Naive B cell (primary cell): Measurements from ENCODE around the gene IKZF2. TPM values are rescaled to one million over a fixed set of nuclear protein-coding genes. Genes with fewer than 3 reads are reported as not detected.

Experiments
- ATAC-seq, 2 donors: fragments of 150-1000 bp; cut with Tn5 transposase; 2 replicates each; pipeline ENCODE4 v1.10.0; 2021; ENCODE audit warnings: low read depth in 2 of 2, mild to moderate bottlenecking in 2 of 2, moderate library complexity in 2 of 2
- DNase-seq: peaks from one replicate; pipeline ENCODE4 v3.0.0; 2022
- H3K27ac Mint-ChIP-seq, 6 donors: one replicate each; pipeline ENCODE4 v1.8.0; 2020 to 2022; ENCODE audit warnings: mild to moderate bottlenecking in 6 of 6, mixed read lengths in 6 of 6, moderate library complexity in 5 of 6, inconsistent platforms in 2 of 6
- H3K27me3 Mint-ChIP-seq, 3 donors: one replicate each; pipeline ENCODE4 v1.8.0; 2021 to 2022; ENCODE audit warnings: mixed read lengths in 3 of 3, mild to moderate bottlenecking in 1 of 3
- H3K36me3 Mint-ChIP-seq, 2 donors: one replicate each; pipeline ENCODE4 v1.8.0; 2020 to 2022; ENCODE audit warnings: mixed read lengths in 2 of 2, inconsistent platforms in 1 of 2, mild to moderate bottlenecking in 1 of 2
- H3K4me1 Mint-ChIP-seq, 3 donors: one replicate each; pipeline ENCODE4 v1.8.0; 2020 to 2022; ENCODE audit warnings: mixed read lengths in 3 of 3, inconsistent platforms in 1 of 3, mild to moderate bottlenecking in 1 of 3, moderate library complexity in 1 of 3
- H3K4me3 Mint-ChIP-seq, 8 donors: one replicate each; pipeline ENCODE4 v1.8.0; 2020 to 2022; ENCODE audit warnings: mild to moderate bottlenecking in 8 of 8, mixed read lengths in 8 of 8, moderate library complexity in 8 of 8, inconsistent platforms in 2 of 8
- H3K9me3 Mint-ChIP-seq, 7 donors: one replicate each; pipeline ENCODE4 v1.8.0; 2020 to 2022; ENCODE audit warnings: mixed read lengths in 7 of 7, mild to moderate bottlenecking in 5 of 7, inconsistent platforms in 2 of 7, moderate library complexity in 1 of 7
- polyA plus RNA-seq, 6 donors: library from polyadenylated mRNA; unstranded; fragments of 300-500 nt; fragmentation: Illumina TruSeq; gene quantifications; one replicate each; pipeline ENCODE4 v1.2.3, GENCODE V29; 2021; ENCODE audit warnings: low read depth in 6 of 6

IKZF2 gene
- polyA plus RNA-seq, 6 donors from 2014 or later: 0.59 to 6.8 (median 4.5) TPM

- ATAC-seq: no peak
- no peak for DNase-seq
- no peaks in the 10 kb centered on the region for H3K9me3 Mint-ChIP-seq
- no peaks in the 10 kb centered on the region for H3K36me3 Mint-ChIP-seq
- no peak overlapping the region for H3K4me3 Mint-ChIP-seq
- H3K27ac Mint-ChIP-seq: no peak overlapping the region
- H3K27me3 Mint-ChIP-seq: no peaks in the 10 kb centered on the region
- H3K4me1 Mint-ChIP-seq: peaks cover 2 to 16% (median 6%) of the 10 kb centered on the region in 3 donors
These were observed 190.2 kb downstream of the IKZF2 start for GRCh38 chr2:212961255-212961654.

DNA sequence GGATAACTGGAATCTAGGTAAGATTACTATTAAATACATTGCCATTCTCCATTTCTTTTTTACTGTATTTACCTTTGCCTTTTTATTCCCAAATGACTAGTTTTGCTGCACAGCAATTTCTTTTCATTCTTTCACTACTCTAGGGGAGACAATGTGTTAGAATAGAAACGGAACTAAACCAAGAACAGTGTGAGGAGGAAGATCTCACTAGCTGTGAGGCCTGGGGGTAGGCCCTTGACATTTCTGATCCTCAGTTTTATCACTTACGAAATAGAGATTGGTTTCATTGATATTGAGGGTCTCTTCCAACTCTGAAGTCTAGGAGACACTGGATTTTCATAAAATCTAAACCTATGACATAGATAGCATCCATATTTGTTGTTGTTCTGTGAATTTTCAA is 191.1 kb downstream of the IKZF2 start:
- no peaks in the 10 kb centered on the region for H3K27me3 Mint-ChIP-seq
- H3K9me3 Mint-ChIP-seq: no peaks in the 10 kb centered on the region
- no peak overlapping the region for H3K27ac Mint-ChIP-seq
- H3K4me1 Mint-ChIP-seq: peaks cover 2 to 16% (median 6%) of the 10 kb centered on the region in 3 donors
- H3K36me3 Mint-ChIP-seq: no peaks in the 10 kb centered on the region
- ATAC-seq (no peak), DNase-seq (no peak)
- H3K4me3 Mint-ChIP-seq: no peak overlapping the region

DNA sequence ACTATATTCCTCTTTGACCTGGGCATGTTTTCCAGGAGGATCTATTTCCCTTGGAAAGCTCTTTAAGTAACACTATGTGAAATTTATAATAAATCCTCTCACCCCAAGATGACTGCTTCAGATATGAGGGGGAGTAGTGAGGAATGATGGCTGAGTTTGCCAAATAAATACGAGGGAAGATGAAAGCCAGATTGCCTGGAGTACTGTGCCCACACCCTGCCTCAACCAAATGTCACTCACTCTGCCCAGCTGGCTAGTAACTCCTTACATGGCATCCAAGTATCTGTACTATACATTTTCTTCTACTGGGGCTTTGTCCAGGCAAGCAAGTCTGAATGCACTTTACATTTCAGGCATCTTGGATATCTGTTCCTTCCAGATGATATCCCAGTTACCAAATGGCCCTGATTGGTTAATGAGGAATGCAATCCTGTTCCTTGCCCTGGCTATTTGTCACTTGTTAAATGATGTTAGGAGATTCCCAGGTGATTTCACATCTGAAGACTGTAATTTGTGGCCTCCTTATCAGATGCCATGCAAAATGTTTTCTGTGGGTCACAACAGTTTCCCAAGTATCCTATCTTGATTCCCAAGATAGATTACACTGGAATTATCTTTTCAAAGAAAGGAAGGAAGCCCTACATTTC is 191.8 kb downstream of the IKZF2 start:
- peaks cover 0 to 3% (median 2%) of the 10 kb centered on the region in 7 donors for H3K9me3 Mint-ChIP-seq
- H3K27me3 Mint-ChIP-seq: no peaks in the 10 kb centered on the region
- peak overlapping the region in 1 of 6 donors; percentile 76 for H3K27ac Mint-ChIP-seq
- no peaks in the 10 kb centered on the region for H3K36me3 Mint-ChIP-seq
- no peak for ATAC-seq
- no peak for DNase-seq
- H3K4me1 Mint-ChIP-seq: peaks cover 2 to 16% (median 6%) of the 10 kb centered on the region in 3 donors
- no peak overlapping the region for H3K4me3 Mint-ChIP-seq

DNA sequence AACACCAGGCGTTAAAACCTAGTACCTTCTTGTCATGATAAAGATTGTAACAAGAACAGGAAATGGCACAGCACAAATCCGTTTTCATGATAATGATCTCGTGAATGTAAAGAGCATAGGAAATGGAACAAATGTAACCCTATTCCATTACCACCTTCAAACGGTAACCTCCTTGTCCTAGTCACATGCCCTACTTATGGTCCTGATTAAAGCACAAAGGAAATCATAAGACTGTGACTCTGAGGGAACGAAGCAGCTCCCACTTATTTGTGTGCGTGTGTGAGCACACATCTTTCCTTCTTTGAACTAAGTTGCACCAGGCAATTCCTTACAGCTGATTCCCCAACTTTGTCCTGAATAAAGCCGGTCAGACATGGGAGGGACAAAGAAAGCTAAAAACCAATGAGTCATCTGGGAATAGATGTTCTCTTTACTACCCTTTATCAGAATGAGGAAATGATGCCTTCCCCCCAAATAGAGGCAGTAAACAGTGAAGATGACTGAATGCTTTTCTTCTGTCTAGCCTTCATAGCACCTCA is 192.6 kb downstream of the IKZF2 start:
- ATAC-seq: peak; percentile 34 to 36
- peak overlapping the region in 1 of 6 donors; percentile 61 for H3K27ac Mint-ChIP-seq
- no peaks in the 10 kb centered on the region for H3K27me3 Mint-ChIP-seq
- H3K36me3 Mint-ChIP-seq: no peaks in the 10 kb centered on the region
- H3K9me3 Mint-ChIP-seq: peaks cover 0 to 6% (median 2%) of the 10 kb centered on the region in 7 donors
- H3K4me1 Mint-ChIP-seq: peaks cover 2 to 16% (median 6%) of the 10 kb centered on the region in 3 donors
- no peak for DNase-seq
- no peak overlapping the region for H3K4me3 Mint-ChIP-seq

DNA sequence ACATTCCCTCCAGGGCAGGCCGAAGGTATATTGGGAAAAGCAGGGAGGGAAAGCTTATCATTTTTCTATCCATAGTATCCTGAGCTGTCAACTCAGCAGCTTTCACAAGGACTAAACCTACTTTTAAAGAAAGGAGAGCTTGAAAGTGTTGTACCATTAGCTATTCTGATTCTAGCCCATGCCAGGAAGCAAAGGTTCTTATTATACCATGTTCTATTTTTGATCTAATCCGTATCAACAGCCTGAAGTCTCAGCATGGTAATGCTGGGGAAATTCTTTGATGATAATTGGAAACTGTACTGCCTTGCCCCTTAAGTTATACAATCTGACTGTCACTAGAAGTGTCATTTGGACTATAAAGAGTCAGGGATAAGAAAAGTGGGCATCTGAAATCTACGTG is 193.3 kb downstream of the IKZF2 start:
- DNase-seq (no peak), ATAC-seq (no peak)
- no peak overlapping the region for H3K4me3 Mint-ChIP-seq
- peaks cover 2 to 21% (median 6%) of the 10 kb centered on the region in 3 donors for H3K4me1 Mint-ChIP-seq
- H3K36me3 Mint-ChIP-seq: no peaks in the 10 kb centered on the region
- peak overlapping the region in 2 of 6 donors; percentile 8 to 61 for H3K27ac Mint-ChIP-seq
- H3K27me3 Mint-ChIP-seq: no peaks in the 10 kb centered on the region
- peaks cover 0 to 6% (median 3%) of the 10 kb centered on the region in 7 donors for H3K9me3 Mint-ChIP-seq

DNA sequence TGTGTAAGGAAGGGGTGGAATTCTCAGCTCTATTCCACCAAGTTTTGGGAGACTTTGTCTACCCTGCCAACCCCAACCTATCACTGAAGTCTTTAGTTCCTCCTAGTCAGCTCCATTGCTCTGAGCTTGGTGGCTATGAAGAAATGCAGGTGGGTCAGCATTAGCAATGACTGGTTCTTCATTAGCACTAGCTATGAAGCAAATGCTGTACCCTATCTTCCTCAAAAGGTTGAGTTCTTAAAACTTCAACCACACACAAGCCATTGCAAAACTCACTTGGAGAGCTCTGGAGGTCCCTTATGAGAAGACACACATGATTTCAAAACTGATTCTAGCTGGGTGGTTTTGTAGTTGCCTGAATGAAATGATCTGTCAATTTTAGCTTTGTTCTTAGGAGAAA is 193.8 kb downstream of the IKZF2 start:
- H3K27ac Mint-ChIP-seq: peak overlapping the region in 1 of 6 donors; percentile 8
- ATAC-seq (no peak), DNase-seq (no peak)
- no peaks in the 10 kb centered on the region for H3K27me3 Mint-ChIP-seq
- no peak overlapping the region for H3K4me3 Mint-ChIP-seq
- peaks cover 0 to 2% of the 10 kb centered on the region in 2 donors for H3K36me3 Mint-ChIP-seq
- H3K9me3 Mint-ChIP-seq: peaks cover 0 to 6% (median 3%) of the 10 kb centered on the region in 7 donors
- H3K4me1 Mint-ChIP-seq: peaks cover 2 to 22% (median 6%) of the 10 kb centered on the region in 3 donors

DNA sequence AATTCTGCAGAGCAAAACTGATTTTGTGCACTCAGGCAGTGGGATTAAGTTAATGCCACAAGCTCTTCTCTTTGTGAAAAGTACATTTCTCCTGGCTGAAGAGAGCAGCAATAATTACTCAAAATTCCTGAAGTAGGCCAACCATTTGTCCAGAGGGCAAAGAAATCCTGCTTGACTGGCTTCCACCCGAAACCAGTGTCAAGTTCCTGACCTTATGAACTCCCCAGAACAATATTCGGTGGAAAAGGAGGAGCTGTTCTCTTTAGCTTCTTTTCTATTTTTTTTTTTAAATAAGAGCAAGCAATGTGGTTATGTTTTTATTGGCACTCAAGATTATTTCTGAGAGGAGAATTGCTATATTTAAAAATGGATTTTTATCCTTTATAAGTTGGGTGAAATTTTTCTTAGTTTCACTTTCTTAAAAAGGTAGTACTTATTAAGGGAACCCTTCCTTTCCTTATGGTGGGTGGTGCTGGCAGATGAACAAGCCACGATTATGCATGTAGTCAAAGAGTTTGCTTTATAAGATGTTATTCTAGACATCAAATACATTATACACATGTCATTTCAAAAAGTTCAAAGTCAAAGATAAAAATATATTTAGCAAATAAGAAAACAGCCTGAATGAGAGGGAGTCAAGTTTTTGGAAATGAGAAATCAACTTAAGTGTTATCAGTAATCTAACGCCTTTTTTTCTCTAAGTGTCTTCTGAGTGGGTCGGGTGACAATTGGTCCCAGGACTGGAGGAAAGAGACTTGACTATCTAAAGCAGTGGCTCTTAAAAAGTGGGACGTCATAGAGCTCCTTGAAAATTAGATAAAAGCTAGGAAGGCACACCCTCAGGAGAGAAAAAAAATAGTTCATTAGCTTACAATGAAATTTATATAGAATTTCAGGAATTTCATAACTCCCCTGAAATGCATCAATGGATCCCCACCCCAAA is 194.5 kb downstream of the IKZF2 start:
- Mint-ChIP-seq H3K4me1 (peaks cover 2 to 22% (median 6%) of the 10 kb centered on the region in 3 donors), H3K36me3 (peaks cover 0 to 4% of the 10 kb centered on the region in 2 donors)

GRCh38 chr2:212953170-212953920 is 198.1 kb downstream of the IKZF2 start:
- Mint-ChIP-seq H3K4me3 (peak overlapping the region in 2 of 8 donors; percentile 31 to 45), H3K4me1 (peaks cover 0 to 7% (median 2%) of the 10 kb centered on the region in 3 donors), H3K27ac (peak overlapping the region in 1 of 6 donors; percentile 1), H3K9me3 (peaks cover 0 to 6% (median 3%) of the 10 kb centered on the region in 7 donors), H3K36me3 (peaks cover 6 to 11% of the 10 kb centered on the region in 2 donors), H3K27me3 (no peaks in the 10 kb centered on the region)
- ATAC-seq (no peak), DNase-seq (no peak)

More for the DNA sequence above, 194.5 kb downstream of the IKZF2 start:
- Mint-ChIP-seq H3K4me3 (no peak overlapping the region), H3K27ac (peak overlapping the region in 1 of 6 donors; percentile 74), H3K9me3 (peaks cover 0 to 6% (median 3%) of the 10 kb centered on the region in 7 donors), H3K27me3 (no peaks in the 10 kb centered on the region)
- ATAC-seq: no peak
- no peak for DNase-seq

- no peak overlapping the region for H3K27ac Mint-ChIP-seq
- DNase-seq: no peak
- H3K4me1 Mint-ChIP-seq: peaks cover 0 to 6% (median 0%) of the 10 kb centered on the region in 3 donors
- no peak overlapping the region for H3K4me3 Mint-ChIP-seq
- no peaks in the 10 kb centered on the region for H3K27me3 Mint-ChIP-seq
- ATAC-seq: no peak
- H3K36me3 Mint-ChIP-seq: peaks cover 6 to 11% of the 10 kb centered on the region in 2 donors
- peaks cover 0 to 6% (median 3%) of the 10 kb centered on the region in 7 donors for H3K9me3 Mint-ChIP-seq
These were observed 201.6 kb downstream of the IKZF2 start for GRCh38 chr2:212949786-212950185.

Other genes with a start within 250 kb of the IKZF2 start
- gene SPAG16, start 132.9 kb upstream of the IKZF2 start, polyA plus RNA-seq: 10 to 100 TPM in 5 of 6 donors, 1 to 10 TPM in 1; 8.4 to 19.7 (median 15.7) TPM